ENCODE results near the gene GSS.

GSS gene

DNA sequence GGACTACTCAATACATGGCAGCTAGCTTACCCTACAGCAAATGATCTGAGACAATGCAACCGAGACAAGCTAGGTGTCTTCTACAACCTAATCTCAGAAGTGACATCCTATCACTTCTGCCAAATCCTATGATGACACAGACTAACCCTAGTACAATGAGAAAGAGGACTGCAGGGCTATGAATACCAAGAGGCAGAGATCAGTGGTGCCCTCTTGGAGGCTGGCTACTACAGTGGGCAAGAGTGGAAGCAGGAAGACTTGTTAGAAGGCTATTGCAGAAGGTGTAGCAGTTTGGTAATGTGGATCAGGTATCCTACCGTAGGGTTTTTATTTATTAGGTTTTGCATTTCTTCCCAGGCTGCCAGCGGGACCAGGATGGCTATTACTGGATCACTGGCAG, 30.3 kb downstream of the GSS start:
- no peaks in the 10 kb centered on the region for H4K20me1 ChIP-seq (ENCODE audit: insufficient read depth, low read length)
- TF ChIP-seq, protein P1, sequence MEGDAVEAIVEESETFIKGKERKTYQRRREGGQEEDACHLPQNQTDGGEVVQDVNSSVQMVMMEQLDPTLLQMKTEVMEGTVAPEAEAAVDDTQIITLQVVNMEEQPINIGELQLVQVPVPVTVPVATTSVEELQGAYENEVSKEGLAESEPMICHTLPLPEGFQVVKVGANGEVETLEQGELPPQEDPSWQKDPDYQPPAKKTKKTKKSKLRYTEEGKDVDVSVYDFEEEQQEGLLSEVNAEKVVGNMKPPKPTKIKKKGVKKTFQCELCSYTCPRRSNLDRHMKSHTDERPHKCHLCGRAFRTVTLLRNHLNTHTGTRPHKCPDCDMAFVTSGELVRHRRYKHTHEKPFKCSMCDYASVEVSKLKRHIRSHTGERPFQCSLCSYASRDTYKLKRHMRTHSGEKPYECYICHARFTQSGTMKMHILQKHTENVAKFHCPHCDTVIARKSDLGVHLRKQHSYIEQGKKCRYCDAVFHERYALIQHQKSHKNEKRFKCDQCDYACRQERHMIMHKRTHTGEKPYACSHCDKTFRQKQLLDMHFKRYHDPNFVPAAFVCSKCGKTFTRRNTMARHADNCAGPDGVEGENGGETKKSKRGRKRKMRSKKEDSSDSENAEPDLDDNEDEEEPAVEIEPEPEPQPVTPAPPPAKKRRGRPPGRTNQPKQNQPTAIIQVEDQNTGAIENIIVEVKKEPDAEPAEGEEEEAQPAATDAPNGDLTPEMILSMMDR (IDR thresholded peaks at IDR 0.05; ENCODE audit: low read length): no peak
- no peak for TF ChIP-seq EZH2 (IDR thresholded peaks at IDR 0.05; ENCODE audit: borderline replicate concordance, low read length)
- H3K4me2 ChIP-seq (ENCODE audit: low read length): no peak overlapping the region
- no peaks in the 10 kb centered on the region for H3K27me3 ChIP-seq (ENCODE audit: insufficient read depth, low read length)
- H3K9me2 ChIP-seq (ENCODE audit: low read depth, low read length): no peaks in the 10 kb centered on the region
- no peaks in the 10 kb centered on the region for H3K79me2 ChIP-seq (ENCODE audit: insufficient read depth, low read length)
- H3K9ac ChIP-seq (ENCODE audit: low read length): no peak overlapping the region
- no peaks in the 10 kb centered on the region for H3F3A ChIP-seq (ENCODE audit: insufficient read depth, low read length)
- no peak overlapping the region for H2AFZ ChIP-seq (ENCODE audit: low read length)
- no peak overlapping the region for H3K27ac ChIP-seq (ENCODE audit: low read depth, low read length, poor library complexity, severe bottlenecking)
- H3K36me3 ChIP-seq (ENCODE audit: insufficient read depth, low read length): peaks cover 18% of the 10 kb centered on the region
- H3K4me1 ChIP-seq (ENCODE audit: insufficient read depth, low read length, severe bottlenecking): no peaks in the 10 kb centered on the region
- H3K4me3 ChIP-seq (ENCODE audit: low read depth, low read length, poor library complexity, severe bottlenecking): no peak overlapping the region
- H3K9me3 ChIP-seq (ENCODE audit: low read length): no peaks in the 10 kb centered on the region

DNA sequence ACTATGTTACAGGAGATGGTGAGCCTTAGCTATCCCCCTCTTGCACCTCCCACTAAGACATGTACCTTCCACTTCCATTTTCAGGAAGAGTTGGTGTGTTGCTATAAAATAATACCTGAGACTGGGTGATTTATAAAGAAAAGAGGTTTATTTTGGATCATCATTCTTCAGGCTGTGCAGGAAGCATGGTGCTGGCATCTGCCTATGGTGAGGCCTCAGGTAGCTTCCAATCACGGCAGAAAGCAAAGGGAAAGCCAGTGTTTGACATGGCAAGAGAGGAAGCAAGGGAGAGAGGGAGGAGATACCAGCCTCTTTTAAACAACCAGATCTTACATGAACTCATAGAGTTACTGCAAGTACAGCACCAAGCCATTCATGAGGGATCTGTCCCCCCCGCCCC, 32.2 kb downstream of the GSS start:
- no peaks in the 10 kb centered on the region for H3K9me2 ChIP-seq (ENCODE audit: low read depth, low read length)
- H3K27me3 ChIP-seq (ENCODE audit: insufficient read depth, low read length): no peaks in the 10 kb centered on the region
- no peak overlapping the region for H3K4me3 ChIP-seq (ENCODE audit: low read depth, low read length, poor library complexity, severe bottlenecking)

DNA sequence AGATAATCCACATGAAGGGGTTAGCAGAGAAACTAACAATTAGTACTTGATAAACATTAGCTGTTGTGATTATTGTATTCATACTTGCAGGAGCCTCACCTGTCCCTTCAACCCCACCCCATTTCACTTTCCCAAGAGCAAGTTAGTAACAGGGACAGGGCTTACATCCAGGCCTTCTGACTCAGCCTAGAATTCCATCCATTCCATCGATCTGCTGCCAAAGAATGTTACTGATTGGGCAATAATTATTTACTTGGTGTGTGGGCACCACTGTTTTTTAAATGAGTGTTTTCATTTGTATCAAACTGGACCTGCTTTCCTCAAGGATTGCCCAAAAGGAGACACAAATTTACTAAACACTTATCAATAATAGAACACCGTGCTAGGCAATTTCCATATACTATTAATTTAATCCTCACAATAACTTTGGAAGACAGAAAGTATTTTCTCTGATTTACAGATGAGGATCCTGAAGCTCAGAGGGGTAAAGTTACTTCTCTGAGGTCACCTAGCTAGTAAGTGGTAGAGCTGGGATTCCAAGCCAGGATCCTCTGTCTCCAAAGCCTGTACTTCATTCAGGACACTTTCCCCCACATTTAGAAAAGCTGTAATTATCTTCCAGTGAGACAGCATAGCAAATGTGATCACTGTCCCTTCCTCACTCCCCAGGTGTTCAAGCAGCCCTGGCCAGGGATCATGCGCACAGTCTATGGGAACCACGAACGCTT, 32.8 kb downstream of the GSS start:
- Histone ChIP-seq H3K9me3 (ENCODE audit: low read length) (no peaks in the 10 kb centered on the region), H3K4me2 (ENCODE audit: low read length) (no peak overlapping the region), H3K27ac (ENCODE audit: low read depth, low read length, poor library complexity, severe bottlenecking) (no peak overlapping the region), H3K9ac (ENCODE audit: low read length) (no peak overlapping the region), H3K36me3 (ENCODE audit: insufficient read depth, low read length) (peaks cover 1% of the 10 kb centered on the region; the same call in 1 of the 2 replicates), H3F3A (ENCODE audit: insufficient read depth, low read length) (no peaks in the 10 kb centered on the region), H3K79me2 (ENCODE audit: insufficient read depth, low read length) (no peaks in the 10 kb centered on the region), H3K27me3 (ENCODE audit: insufficient read depth, low read length) (no peaks in the 10 kb centered on the region; the same call in 1 of the 2 replicates), H3K4me1 (ENCODE audit: insufficient read depth, low read length, severe bottlenecking) (no peaks in the 10 kb centered on the region), H3K9me2 (ENCODE audit: low read depth, low read length) (no peaks in the 10 kb centered on the region), H4K20me1 (ENCODE audit: insufficient read depth, low read length) (no peaks in the 10 kb centered on the region), H2AFZ (ENCODE audit: low read length) (no peak overlapping the region), H3K4me3 (ENCODE audit: low read depth, low read length, poor library complexity, severe bottlenecking) (no peak overlapping the region)
- no peak for TF ChIP-seq EZH2 (IDR thresholded peaks at IDR 0.05; ENCODE audit: borderline replicate concordance, low read length)
- TF ChIP-seq, protein P1 (IDR thresholded peaks at IDR 0.05; ENCODE audit: low read length): no peak

More for the DNA sequence above, 32.2 kb downstream of the GSS start:
- TF ChIP-seq, protein P1 (IDR thresholded peaks at IDR 0.05; ENCODE audit: low read length): no peak
- no peak for TF ChIP-seq EZH2 (IDR thresholded peaks at IDR 0.05; ENCODE audit: borderline replicate concordance, low read length)
- H2AFZ ChIP-seq (ENCODE audit: low read length): no peak overlapping the region
- no peak overlapping the region for H3K9ac ChIP-seq (ENCODE audit: low read length)
- H3F3A ChIP-seq (ENCODE audit: insufficient read depth, low read length): no peaks in the 10 kb centered on the region
- H3K9me3 ChIP-seq (ENCODE audit: low read length): no peaks in the 10 kb centered on the region
- peaks cover 7% of the 10 kb centered on the region for H3K36me3 ChIP-seq (ENCODE audit: insufficient read depth, low read length)
- H3K27ac ChIP-seq (ENCODE audit: low read depth, low read length, poor library complexity, severe bottlenecking): no peak overlapping the region
- no peaks in the 10 kb centered on the region for H4K20me1 ChIP-seq (ENCODE audit: insufficient read depth, low read length)
- no peak overlapping the region for H3K4me2 ChIP-seq (ENCODE audit: low read length)
- no peaks in the 10 kb centered on the region for H3K79me2 ChIP-seq (ENCODE audit: insufficient read depth, low read length)
- H3K4me1 ChIP-seq (ENCODE audit: insufficient read depth, low read length, severe bottlenecking): no peaks in the 10 kb centered on the region

Measured in OCI-LY1 (cell line).